ENCODE results near the gene LMAN1.

The LMAN1 gene

GRCh38 chr18:59380706-59381105, 21.6 kb upstream of the LMAN1 start:
- Mint-ChIP-seq H3K4me3 (no peak overlapping the region), H3K9me3 (no peaks in the 10 kb centered on the region), H3K4me1 (no peaks in the 10 kb centered on the region), H3K27ac (no peak overlapping the region), H3K27me3 (peaks cover 5% of the 10 kb centered on the region), H3K36me3 (no peaks in the 10 kb centered on the region)
- CTCF ChIA-PET: interaction anchor here (1.0 kb wide), 1 partner anchor 21 kb away, joined by 3 read pairs; no protein-coding TSS in a partner anchor
- DNase-seq: no peak

- Mint-ChIP-seq H3K27ac (no peak overlapping the region), H3K36me3 (no peaks in the 10 kb centered on the region), H3K9me3 (no peaks in the 10 kb centered on the region), H3K4me1 (no peaks in the 10 kb centered on the region), H3K4me3 (no peak overlapping the region), H3K27me3 (peaks cover 5% of the 10 kb centered on the region)
- no peak for DNase-seq
- CTCF ChIA-PET: interaction anchor here (1.0 kb wide), 1 partner anchor 22 kb away, joined by 3 read pairs; no protein-coding TSS in a partner anchor
Measured at GRCh38 chr18:59379772-59380522, 20.9 kb upstream of the LMAN1 start.

- peaks cover 6% of the 10 kb centered on the region for H3K4me1 Mint-ChIP-seq
- peaks cover 11% of the 10 kb centered on the region for H3K27me3 Mint-ChIP-seq
- no peak overlapping the region for H3K4me3 Mint-ChIP-seq
- CTCF ChIA-PET: no interaction called here
- no peaks in the 10 kb centered on the region for H3K36me3 Mint-ChIP-seq
- H3K27ac Mint-ChIP-seq: no peak overlapping the region
- H3K9me3 Mint-ChIP-seq: no peaks in the 10 kb centered on the region
- no peak for DNase-seq
Measured at GRCh38 chr18:59377613-59378337, 18.7 kb upstream of the LMAN1 start.

- Mint-ChIP-seq H3K27me3 (peaks cover 11% of the 10 kb centered on the region), H3K27ac (no peak overlapping the region), H3K9me3 (no peaks in the 10 kb centered on the region), H3K4me3 (no peak overlapping the region), H3K36me3 (no peaks in the 10 kb centered on the region), H3K4me1 (peaks cover 6% of the 10 kb centered on the region)
- CTCF ChIA-PET: no interaction called here
- DNase-seq: no peak
Measured at GRCh38 chr18:59376351-59376935, 17.4 kb upstream of the LMAN1 start.

- Mint-ChIP-seq H3K27me3 (peaks cover 8% of the 10 kb centered on the region), H3K36me3 (no peaks in the 10 kb centered on the region), H3K4me3 (no peak overlapping the region), H3K9me3 (no peaks in the 10 kb centered on the region), H3K27ac (no peak overlapping the region), H3K4me1 (peaks cover 6% of the 10 kb centered on the region)
- CTCF ChIA-PET: no interaction called here
- DNase-seq: no peak
Measured at GRCh38 chr18:59374128-59374527, 15.1 kb upstream of the LMAN1 start.

- no peak overlapping the region for H3K27ac Mint-ChIP-seq
- DNase-seq: no peak
- no peaks in the 10 kb centered on the region for H3K9me3 Mint-ChIP-seq
- CTCF ChIA-PET: no interaction called here
- peaks cover 6% of the 10 kb centered on the region for H3K4me1 Mint-ChIP-seq
- H3K27me3 Mint-ChIP-seq: peaks cover 11% of the 10 kb centered on the region
- H3K4me3 Mint-ChIP-seq: no peak overlapping the region
- H3K36me3 Mint-ChIP-seq: no peaks in the 10 kb centered on the region
Measured at GRCh38 chr18:59372975-59373374, 13.9 kb upstream of the LMAN1 start.

- peaks cover 7% of the 10 kb centered on the region for H3K36me3 Mint-ChIP-seq
- peak overlapping the region; percentile 84 for H3K4me3 Mint-ChIP-seq
- DNase-seq: no peak
- no peaks in the 10 kb centered on the region for H3K27me3 Mint-ChIP-seq
- no peak overlapping the region for H3K27ac Mint-ChIP-seq
- no peaks in the 10 kb centered on the region for H3K9me3 Mint-ChIP-seq
- CTCF ChIA-PET: interaction anchor here (1.1 to 1.3 kb wide), 2 partner anchors 23 to 42 kb away, joined by 3 read pairs; no protein-coding TSS in a partner anchor
- H3K4me1 Mint-ChIP-seq: peaks cover 36% of the 10 kb centered on the region
Measured at GRCh38 chr18:59360381-59360780, 1.3 kb upstream of the LMAN1 start.

GRCh38 chr18:59359576-59359952, 499 bp upstream of the LMAN1 start:
- Mint-ChIP-seq H3K4me3 (peak overlapping the region; percentile 84), H3K27ac (no peak overlapping the region), H3K27me3 (no peaks in the 10 kb centered on the region), H3K9me3 (no peaks in the 10 kb centered on the region), H3K4me1 (peaks cover 39% of the 10 kb centered on the region), H3K36me3 (peaks cover 10% of the 10 kb centered on the region)
- no peak for DNase-seq
- CTCF ChIA-PET: interaction anchor here (1.3 kb wide), 1 partner anchor 24 kb away, joined by 3 read pairs; no protein-coding TSS in a partner anchor

- peaks cover 40% of the 10 kb centered on the region for H3K4me1 Mint-ChIP-seq
- H3K9me3 Mint-ChIP-seq: no peaks in the 10 kb centered on the region
- no peaks in the 10 kb centered on the region for H3K27me3 Mint-ChIP-seq
- peak overlapping the region; percentile 84 for H3K4me3 Mint-ChIP-seq
- no peak for DNase-seq
- H3K36me3 Mint-ChIP-seq: peaks cover 12% of the 10 kb centered on the region
- H3K27ac Mint-ChIP-seq: peak overlapping the region; percentile 92
- CTCF ChIA-PET: interaction anchor here (0.6 kb wide), 1 partner anchor 48 kb away, joined by 4 read pairs; no protein-coding TSS in a partner anchor
Measured at GRCh38 chr18:59358414-59358711, 702 bp downstream of the LMAN1 start.

- H3K27ac Mint-ChIP-seq: peak overlapping the region; percentile 92
- CTCF ChIA-PET: interaction anchor here (0.6 kb wide), 1 partner anchor 48 kb away, joined by 4 read pairs; no protein-coding TSS in a partner anchor
- H3K27me3 Mint-ChIP-seq: no peaks in the 10 kb centered on the region
- peaks cover 44% of the 10 kb centered on the region for H3K4me1 Mint-ChIP-seq
- peak overlapping the region; percentile 84 for H3K4me3 Mint-ChIP-seq
- DNase-seq: no peak
- peaks cover 16% of the 10 kb centered on the region for H3K36me3 Mint-ChIP-seq
- no peaks in the 10 kb centered on the region for H3K9me3 Mint-ChIP-seq
Measured at GRCh38 chr18:59357928-59358327, 1.1 kb downstream of the LMAN1 start.

GRCh38 chr18:59354731-59355130, 4.3 kb downstream of the LMAN1 start:
- Mint-ChIP-seq H3K4me3 (no peak overlapping the region), H3K4me1 (peaks cover 49% of the 10 kb centered on the region), H3K36me3 (peaks cover 43% of the 10 kb centered on the region), H3K9me3 (no peaks in the 10 kb centered on the region), H3K27me3 (no peaks in the 10 kb centered on the region), H3K27ac (no peak overlapping the region)
- CTCF ChIA-PET: interaction anchor here (1.9 kb wide), 1 partner anchor 48 kb away, joined by 7 read pairs; no protein-coding TSS in a partner anchor
- no peak for DNase-seq

GRCh38 chr18:59353079-59353680, 5.9 kb downstream of the LMAN1 start:
- H3K9me3 Mint-ChIP-seq: no peaks in the 10 kb centered on the region
- peaks cover 55% of the 10 kb centered on the region for H3K36me3 Mint-ChIP-seq
- no peak for DNase-seq

GRCh38 chr18:59352250-59352855, 6.7 kb downstream of the LMAN1 start:
- Mint-ChIP-seq H3K27me3 (no peaks in the 10 kb centered on the region), H3K9me3 (no peaks in the 10 kb centered on the region), H3K4me1 (peaks cover 38% of the 10 kb centered on the region), H3K36me3 (peaks cover 61% of the 10 kb centered on the region), H3K27ac (peak overlapping the region; percentile 16), H3K4me3 (no peak overlapping the region)
- no peak for DNase-seq
- CTCF ChIA-PET: interaction anchor here (2.0 kb wide), 1 partner anchor 50 kb away, joined by 8 read pairs; no protein-coding TSS in a partner anchor

More at GRCh38 chr18:59353079-59353680, 5.9 kb downstream of the LMAN1 start:
- CTCF ChIA-PET: interaction anchor here (0.9 kb wide), 1 partner anchor 49 kb away, joined by 6 read pairs; no protein-coding TSS in a partner anchor
- Mint-ChIP-seq H3K4me3 (no peak overlapping the region), H3K4me1 (peaks cover 45% of the 10 kb centered on the region), H3K27ac (no peak overlapping the region), H3K27me3 (no peaks in the 10 kb centered on the region)

- CTCF ChIA-PET: no interaction called here
- H3K4me1 Mint-ChIP-seq: peaks cover 33% of the 10 kb centered on the region
- no peak for DNase-seq
- peaks cover 19% of the 10 kb centered on the region for H3K9me3 Mint-ChIP-seq
- H3K27ac Mint-ChIP-seq: no peak overlapping the region
- H3K36me3 Mint-ChIP-seq: peaks cover 75% of the 10 kb centered on the region
- H3K4me3 Mint-ChIP-seq: no peak overlapping the region
- no peaks in the 10 kb centered on the region for H3K27me3 Mint-ChIP-seq
Measured at GRCh38 chr18:59345556-59345955, 13.5 kb downstream of the LMAN1 start.

Measured in activated naive CD4-positive, alpha-beta T cell treated with anti-CD3 and anti-CD28 coated beads, Interleukin-2, amount 10 ng/mL, durations not matched to agents 7 days and 5 days (primary cell).